ENCODE measurements around the gene EIF4B.

The EIF4B gene

GRCh38 chr12:52980650-52981423 is 25.4 kb upstream of the EIF4B start:
- no peak overlapping the region for H3K4me2 ChIP-seq (ENCODE audit: low read length)
- H3K4me3 ChIP-seq (ENCODE audit: low read depth, low read length, poor library complexity, severe bottlenecking) = no peak overlapping the region
- H3F3A ChIP-seq (ENCODE audit: insufficient read depth, low read length) = no peaks in the 10 kb centered on the region
- H3K4me1 ChIP-seq (ENCODE audit: insufficient read depth, low read length, severe bottlenecking) = no peaks in the 10 kb centered on the region
- H3K27me3 ChIP-seq (ENCODE audit: insufficient read depth, low read length) = no peaks in the 10 kb centered on the region
- no peak overlapping the region for H3K27ac ChIP-seq (ENCODE audit: low read depth, low read length, poor library complexity, severe bottlenecking)
- H3K36me3 ChIP-seq (ENCODE audit: insufficient read depth, low read length) = no peaks in the 10 kb centered on the region
- no peaks in the 10 kb centered on the region for H3K9me3 ChIP-seq (ENCODE audit: low read length)
- H3K9ac ChIP-seq (ENCODE audit: low read length) = no peak overlapping the region
- no peaks in the 10 kb centered on the region for H4K20me1 ChIP-seq (ENCODE audit: insufficient read depth, low read length)
- no peaks in the 10 kb centered on the region for H3K79me2 ChIP-seq (ENCODE audit: insufficient read depth, low read length)
- TF ChIP-seq CTCF (IDR thresholded peaks at IDR 0.05; ENCODE audit: low read length) (peak; percentile 99), EZH2 (IDR thresholded peaks at IDR 0.05; ENCODE audit: borderline replicate concordance, low read length) (no peak)
- no peak overlapping the region for H2AFZ ChIP-seq (ENCODE audit: low read length)
- no peaks in the 10 kb centered on the region for H3K9me2 ChIP-seq (ENCODE audit: low read depth, low read length)

- no peak overlapping the region for H3K9ac ChIP-seq (ENCODE audit: low read length)
- no peaks in the 10 kb centered on the region for H3K27me3 ChIP-seq (ENCODE audit: insufficient read depth, low read length)
- no peaks in the 10 kb centered on the region for H4K20me1 ChIP-seq (ENCODE audit: insufficient read depth, low read length)
- H3K36me3 ChIP-seq (ENCODE audit: insufficient read depth, low read length) = no peaks in the 10 kb centered on the region
- no peak overlapping the region for H3K4me3 ChIP-seq (ENCODE audit: low read depth, low read length, poor library complexity, severe bottlenecking)
- no peaks in the 10 kb centered on the region for H3K4me1 ChIP-seq (ENCODE audit: insufficient read depth, low read length, severe bottlenecking)
- H3K4me2 ChIP-seq (ENCODE audit: low read length) = no peak overlapping the region
- no peak overlapping the region for H2AFZ ChIP-seq (ENCODE audit: low read length)
- no peaks in the 10 kb centered on the region for H3K9me2 ChIP-seq (ENCODE audit: low read depth, low read length)
- no peaks in the 10 kb centered on the region for H3K9me3 ChIP-seq (ENCODE audit: low read length)
- no peaks in the 10 kb centered on the region for H3F3A ChIP-seq (ENCODE audit: insufficient read depth, low read length)
- H3K27ac ChIP-seq (ENCODE audit: low read depth, low read length, poor library complexity, severe bottlenecking) = no peak overlapping the region
- TF ChIP-seq EZH2 (IDR thresholded peaks at IDR 0.05; ENCODE audit: borderline replicate concordance, low read length) (no peak), CTCF (IDR thresholded peaks at IDR 0.05; ENCODE audit: low read length) (no peak)
- no peaks in the 10 kb centered on the region for H3K79me2 ChIP-seq (ENCODE audit: insufficient read depth, low read length)
These were observed 22.1 kb upstream of the EIF4B start for GRCh38 chr12:52984136-52984535.

- H3K27me3 ChIP-seq (ENCODE audit: insufficient read depth, low read length) = no peaks in the 10 kb centered on the region
- no peaks in the 10 kb centered on the region for H4K20me1 ChIP-seq (ENCODE audit: insufficient read depth, low read length)
- H3K9me2 ChIP-seq (ENCODE audit: low read depth, low read length) = no peaks in the 10 kb centered on the region
- TF ChIP-seq EZH2 (IDR thresholded peaks at IDR 0.05; ENCODE audit: borderline replicate concordance, low read length) = no peak
- no peak for TF ChIP-seq CTCF (IDR thresholded peaks at IDR 0.05; ENCODE audit: low read length)
- no peak overlapping the region for H3K27ac ChIP-seq (ENCODE audit: low read depth, low read length, poor library complexity, severe bottlenecking)
- H3K4me1 ChIP-seq (ENCODE audit: insufficient read depth, low read length, severe bottlenecking) = no peaks in the 10 kb centered on the region
- no peaks in the 10 kb centered on the region for H3K36me3 ChIP-seq (ENCODE audit: insufficient read depth, low read length)
- H3K79me2 ChIP-seq (ENCODE audit: insufficient read depth, low read length) = no peaks in the 10 kb centered on the region
- no peaks in the 10 kb centered on the region for H3F3A ChIP-seq (ENCODE audit: insufficient read depth, low read length)
- no peak overlapping the region for H3K4me3 ChIP-seq (ENCODE audit: low read depth, low read length, poor library complexity, severe bottlenecking)
- no peak overlapping the region for H2AFZ ChIP-seq (ENCODE audit: low read length)
- no peak overlapping the region for H3K4me2 ChIP-seq (ENCODE audit: low read length)
- no peak overlapping the region for H3K9ac ChIP-seq (ENCODE audit: low read length)
- no peaks in the 10 kb centered on the region for H3K9me3 ChIP-seq (ENCODE audit: low read length)
These were observed 17.4 kb upstream of the EIF4B start for GRCh38 chr12:52988898-52989297.
